ENCODE data around the gene COA3. TPM values are rescaled to one million over a fixed set of nuclear protein-coding genes. Genes with fewer than 3 reads are reported as not detected.

Gene COA3, protein sequence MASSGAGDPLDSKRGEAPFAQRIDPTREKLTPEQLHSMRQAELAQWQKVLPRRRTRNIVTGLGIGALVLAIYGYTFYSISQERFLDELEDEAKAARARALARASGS
- total RNA-seq = 99.9 TPM

DNA sequence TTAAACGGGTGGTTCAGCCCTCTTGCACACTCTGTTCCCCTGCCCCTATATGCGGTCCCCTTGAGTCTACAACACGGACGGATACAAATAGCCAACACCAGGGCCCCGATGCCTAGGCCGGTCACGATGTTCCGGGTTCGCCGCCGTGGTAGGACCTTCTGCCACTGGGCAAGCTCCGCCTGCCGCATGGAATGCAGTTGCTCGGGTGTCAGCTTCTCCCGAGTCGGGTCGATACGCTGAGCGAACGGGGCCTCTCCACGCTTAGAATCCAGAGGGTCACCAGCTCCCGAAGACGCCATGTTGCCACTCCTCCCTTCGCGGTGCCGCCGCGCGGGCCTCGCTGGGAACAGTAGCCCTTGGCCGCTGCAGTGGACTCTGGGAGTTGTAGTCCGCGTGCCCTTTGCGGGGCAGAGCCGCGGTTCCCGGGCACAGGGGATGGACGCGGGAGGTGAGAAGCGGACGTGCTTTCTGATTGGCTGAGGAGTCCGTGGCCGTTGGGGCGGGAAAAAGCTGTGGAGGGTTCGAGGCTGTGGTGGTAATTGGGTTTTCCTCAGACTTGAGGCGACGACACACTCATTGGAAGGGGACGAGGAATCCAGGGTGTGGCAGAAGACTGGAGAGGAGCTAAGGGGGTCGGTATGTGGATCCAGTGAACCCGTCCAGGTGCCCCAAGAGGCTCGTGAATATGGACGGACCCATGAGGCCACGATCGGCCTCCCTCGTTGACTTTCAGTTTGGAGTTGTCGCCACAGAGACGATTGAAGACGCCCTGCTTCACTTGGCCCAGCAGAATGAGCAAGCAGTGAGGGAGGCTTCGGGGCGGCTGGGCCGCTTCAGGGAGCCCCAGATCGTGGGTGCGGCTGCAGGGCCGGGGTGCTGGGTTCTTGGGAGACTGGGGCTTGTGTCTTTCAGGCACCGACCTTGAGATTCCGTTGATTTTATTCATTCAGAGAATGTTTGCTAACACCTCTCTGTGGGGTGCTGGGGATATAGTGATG lies at the start of gene COA3, which contains the start of gene CNTD1:
COA3 (minus strand) TSS at position 322 of the 998 bp plus-strand sequence; CDS start at position 299, 23 bp downstream.
CNTD1 (plus strand) TSS at position 479 of the 998 bp plus-strand sequence; CDS start at position 686, 207 bp downstream.

DNA sequence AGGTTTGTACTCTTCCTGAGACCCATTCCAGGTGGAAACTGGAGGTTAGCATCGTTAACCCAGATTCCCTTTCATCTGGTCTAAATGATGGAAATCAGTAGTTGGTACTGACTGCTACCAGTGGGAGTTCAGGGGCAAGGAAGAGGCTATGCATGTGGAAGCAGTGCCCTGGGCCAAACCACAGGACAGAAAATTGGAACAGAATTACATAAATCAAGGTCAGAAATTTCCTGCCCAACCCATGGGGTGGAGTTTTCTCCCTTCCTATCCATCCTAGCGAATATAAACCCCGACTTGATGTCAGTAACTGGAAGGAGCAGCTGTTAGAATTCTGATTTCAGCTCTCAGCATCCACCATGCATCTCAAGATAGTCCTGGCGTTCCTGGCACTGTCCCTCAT lies 45.8 kb upstream of the COA3 start, which contains the start of gene AOC2:
AOC2 (plus strand) TSS at position 310 of the 400 bp plus-strand sequence; CDS start at position 357, 47 bp downstream.

DNA sequence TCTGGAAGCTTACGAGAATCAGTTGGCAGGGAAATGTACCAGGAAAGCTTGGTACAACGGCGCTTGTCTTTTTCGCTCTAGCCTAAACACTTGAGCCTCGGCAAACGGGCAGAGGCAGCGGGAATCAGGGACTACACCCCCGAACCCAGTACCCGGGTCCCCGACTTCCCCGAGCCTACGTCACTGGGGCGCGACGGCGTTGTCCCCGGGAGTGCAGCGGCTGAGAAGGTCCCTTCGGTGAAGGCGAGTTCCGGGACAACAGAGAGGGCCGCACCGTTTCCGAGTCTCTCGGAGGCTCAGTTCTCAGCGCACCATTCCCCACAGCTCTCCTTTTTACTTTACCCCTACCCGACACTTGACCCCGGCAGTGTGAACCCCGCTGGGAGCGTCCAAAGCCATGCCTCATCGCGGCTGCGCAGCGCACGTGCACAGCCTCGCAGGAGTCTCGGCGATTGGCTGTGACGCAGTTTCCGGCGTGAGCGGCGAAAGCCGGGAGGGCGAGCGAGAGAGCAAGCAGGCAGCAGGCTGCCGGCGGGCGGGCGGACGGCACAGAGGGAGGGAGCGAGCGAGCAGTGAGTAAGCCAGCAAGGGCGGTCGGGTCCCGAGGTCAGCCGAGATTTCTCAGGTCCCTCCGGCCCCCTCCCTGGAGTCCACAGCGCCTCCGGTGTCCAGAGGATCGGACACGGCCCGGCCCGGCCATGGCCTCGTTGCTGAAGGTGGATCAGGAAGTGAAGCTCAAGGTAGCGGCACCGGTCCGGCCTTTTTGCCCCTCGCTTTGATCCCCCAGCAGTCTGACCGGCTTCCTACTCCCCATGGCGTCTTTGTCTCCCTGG lies 34.6 kb upstream of the COA3 start, which contains the start of gene PSME3:
PSME3 (plus strand) TSS at position 464 of the 833 bp plus-strand sequence; CDS start at position 699, 235 bp downstream.

DNA sequence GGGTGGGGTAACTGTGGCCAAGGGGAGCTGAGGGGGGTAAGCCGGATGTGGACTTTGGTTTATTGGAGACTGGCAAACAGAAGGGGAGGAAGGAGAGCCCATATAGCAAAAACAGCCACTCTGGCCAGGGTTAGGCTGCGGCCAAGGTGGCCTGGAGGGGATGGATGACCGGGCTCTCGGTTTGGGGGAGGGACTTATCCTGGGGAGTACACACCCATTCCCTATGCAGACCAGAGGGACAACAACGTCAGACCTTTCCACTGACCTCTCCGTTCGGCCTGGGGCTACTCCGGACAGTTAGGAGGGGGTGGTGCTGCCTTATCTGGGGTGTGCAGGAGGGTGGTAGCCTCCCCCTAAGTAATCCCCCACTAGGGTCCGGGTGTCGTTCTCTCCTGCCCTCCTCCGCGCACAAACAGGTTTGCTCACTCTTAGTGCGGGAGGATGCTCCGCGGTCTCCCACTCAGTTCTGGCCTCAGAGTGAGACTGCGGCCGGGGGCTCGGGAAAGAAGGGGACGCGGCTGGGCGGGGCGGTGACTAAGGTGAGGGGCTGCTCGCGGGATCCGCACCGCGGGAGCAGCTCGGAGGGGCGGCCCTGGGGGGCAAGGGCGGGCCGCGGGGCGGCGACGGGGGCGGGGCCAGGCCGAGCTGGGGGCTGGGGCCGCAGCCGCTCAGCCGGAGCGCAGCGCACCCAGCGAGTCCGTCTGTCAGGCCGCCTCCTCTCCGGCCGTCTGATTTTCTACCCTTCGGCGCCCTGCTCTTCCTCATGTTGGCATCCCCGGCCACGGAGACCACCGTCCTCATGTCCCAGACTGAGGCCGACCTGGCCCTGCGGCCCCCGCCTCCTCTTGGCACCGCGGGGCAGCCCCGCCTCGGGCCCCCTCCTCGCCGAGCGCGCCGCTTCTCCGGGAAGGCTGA lies 18.3 kb downstream of the COA3 start, which contains the start of gene WNK4:
WNK4 (plus strand) TSS at position 675 of the 915 bp plus-strand sequence; CDS start at position 764, 89 bp downstream.

DNA sequence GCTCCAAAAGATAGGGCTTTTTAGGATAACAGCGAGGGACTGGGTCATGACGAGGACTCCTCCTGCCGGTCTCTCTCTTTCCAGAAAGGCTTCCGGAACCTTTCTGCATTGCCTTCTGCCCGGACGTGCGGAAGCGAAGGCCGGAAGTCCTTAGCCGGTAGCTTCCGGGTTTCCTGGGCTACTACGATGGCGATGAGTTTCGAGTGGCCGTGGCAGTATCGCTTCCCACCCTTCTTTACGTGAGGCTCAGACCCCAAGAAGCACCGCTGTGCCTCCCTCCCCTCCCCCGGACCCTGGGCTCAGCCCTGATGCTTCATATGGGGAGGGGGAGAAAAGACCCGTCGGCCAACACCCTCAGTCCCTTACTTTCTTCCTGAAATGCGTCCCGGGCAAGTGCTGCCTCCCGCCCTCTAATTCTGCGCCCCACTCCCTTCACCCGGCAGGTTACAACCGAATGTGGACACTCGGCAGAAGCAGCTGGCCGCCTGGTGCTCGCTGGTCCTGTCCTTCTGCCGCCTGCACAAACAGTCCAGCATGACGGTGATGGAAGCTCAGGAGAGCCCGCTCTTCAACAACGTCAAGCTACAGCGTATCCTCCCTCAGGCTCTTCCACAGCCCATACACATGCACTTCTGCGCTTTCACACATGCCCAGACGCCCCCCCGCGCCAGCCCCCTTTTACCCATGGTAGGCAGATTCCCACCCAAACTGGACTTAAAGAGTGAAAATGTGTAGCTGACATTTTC lies 25.0 kb downstream of the COA3 start, which contains the start of gene VPS25:
VPS25 (plus strand) TSS at position 160 of the 746 bp plus-strand sequence; CDS start at position 187, 27 bp downstream.

DNA sequence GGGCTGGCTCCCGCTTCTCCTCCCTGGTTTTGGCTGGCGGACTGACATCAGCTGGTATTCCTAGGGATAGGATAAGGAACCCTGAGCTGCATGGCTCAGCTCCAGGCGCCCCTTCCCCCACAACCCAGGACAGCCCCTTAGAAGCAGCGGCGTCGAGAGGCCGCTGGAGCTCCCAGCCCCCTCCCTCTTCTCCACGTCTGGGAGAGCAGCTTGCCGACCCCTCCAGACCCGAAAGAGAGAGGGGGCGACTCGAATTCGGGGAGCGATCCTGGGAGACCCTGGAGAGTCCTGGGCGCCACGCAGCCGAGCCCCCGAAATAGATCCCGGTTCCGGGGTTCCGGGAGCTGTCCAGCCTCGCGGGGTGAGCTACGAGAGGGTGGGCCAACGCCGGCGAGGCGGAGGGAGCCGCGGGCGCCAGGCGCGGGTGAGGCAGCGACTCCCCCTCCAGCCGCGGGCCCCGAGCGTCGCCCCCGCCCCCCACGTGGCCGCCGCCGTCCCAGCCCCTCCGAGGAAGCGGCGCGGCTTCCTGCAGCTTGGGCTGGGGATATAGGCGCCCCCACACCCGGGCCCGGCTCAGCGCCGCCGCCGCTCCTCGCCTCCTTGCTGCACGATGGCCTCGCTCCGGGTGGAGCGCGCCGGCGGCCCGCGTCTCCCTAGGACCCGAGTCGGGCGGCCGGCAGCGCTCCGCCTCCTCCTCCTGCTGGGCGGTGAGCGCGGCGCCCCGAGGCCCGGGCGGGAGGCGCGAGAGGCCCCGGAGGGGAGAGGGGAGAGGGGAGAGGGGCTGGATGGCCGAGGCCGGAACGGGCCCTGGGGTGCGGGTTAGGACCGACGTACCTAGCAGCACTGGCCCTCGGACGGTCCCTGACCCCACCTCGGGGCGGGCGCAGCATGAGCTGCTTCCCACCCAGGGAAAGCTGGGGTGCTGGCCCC lies 37.6 kb downstream of the COA3 start, which contains the start of gene RAMP2:
RAMP2 (plus strand) TSS at position 576 of the 930 bp plus-strand sequence; CDS start at position 611, 35 bp downstream.

Small RNA genes within 50 kb of the gene (small RNA-seq; reads per million reads assigned to genes)
- gene HMGN2P15 (not detected), gene MIR6781 (not detected)

Other genes starting within 250 kb of the COA3 start
- gene HSD17B1, start 245.8 kb downstream of the COA3 start, total RNA-seq = 0.92 TPM
- gene COASY, start 236.6 kb downstream of the COA3 start, total RNA-seq = 6.7 TPM
- gene MLX, start 231.6 kb downstream of the COA3 start, total RNA-seq = 30.0 TPM
- 6.9 TPM for gene PSMC3IP, start 221.0 kb downstream of the COA3 start, total RNA-seq
- 49.6 TPM for gene RETREG3, start 189.3 kb downstream of the COA3 start, total RNA-seq
- 24.9 TPM for gene TUBG1, start 189.0 kb downstream of the COA3 start, total RNA-seq
- gene TUBG2, start 139.4 kb downstream of the COA3 start, total RNA-seq = 16.6 TPM
- 3.7 TPM for gene PLEKHH3, start 121.7 kb downstream of the COA3 start, total RNA-seq
- 2.1 TPM for gene CCR10, start 116.9 kb downstream of the COA3 start, total RNA-seq
- 31.6 TPM for gene CNTNAP1, start 116.2 kb downstream of the COA3 start, total RNA-seq
- 35.5 TPM for gene EZH1, start 53.7 kb downstream of the COA3 start, total RNA-seq
- 16.6 TPM for gene RAMP2, start 37.5 kb downstream of the COA3 start, total RNA-seq
- gene VPS25, start 25.3 kb downstream of the COA3 start, total RNA-seq = 39.2 TPM
- gene WNK4, start 18.1 kb downstream of the COA3 start, total RNA-seq = 0.69 TPM
- 0.92 TPM for gene CNTD1, start 157 bp upstream of the COA3 start, total RNA-seq
- gene BECN1, start 25.6 kb upstream of the COA3 start, total RNA-seq = 73.1 TPM
- 55.1 TPM for gene PSME3, start 34.7 kb upstream of the COA3 start, total RNA-seq
- 1.2 TPM for gene AOC2, start 45.9 kb upstream of the COA3 start, total RNA-seq
- gene AOC3, start 52.5 kb upstream of the COA3 start, total RNA-seq = 0.46 TPM
- gene G6PC1, start 102.1 kb upstream of the COA3 start, total RNA-seq = under 0.01 TPM
- 29.1 TPM for gene AARSD1, start 165.8 kb upstream of the COA3 start, total RNA-seq
- gene PTGES3L, start 181.4 kb upstream of the COA3 start, total RNA-seq = 3.7 TPM
- 21.2 TPM for gene RUNDC1, start 181.9 kb upstream of the COA3 start, total RNA-seq
- 935 TPM for gene RPL27, start 199.7 kb upstream of the COA3 start, total RNA-seq
- gene IFI35, start 208.1 kb upstream of the COA3 start, total RNA-seq = 4.8 TPM
- 172 TPM for gene VAT1, start 223.7 kb upstream of the COA3 start, total RNA-seq
- gene RND2, start 226.5 kb upstream of the COA3 start, total RNA-seq = 28.4 TPM

All from diencephalon (tissue), 1 donor.